HEK293 (cell line): ENCODE data around the gene ACOT2.

ENCODE experiments used
- ATF2 ChIP-seq: fragments of 450-650 bp; formaldehyde crosslinking; IDR thresholded peaks from 2 replicates; pipeline ENCODE4 v1.5.1; 2016; ENCODE audit warnings: missing biosample characterization, missing genetic modification characterization, low read depth
- HOXC10 ChIP-seq: sonication (generic); formaldehyde crosslinking; IDR thresholded peaks from 2 replicates; pipeline ENCODE4 v1.8.1; 2023; ENCODE audit warnings: mild to moderate bottlenecking, missing genetic modification reagents
- RBAK ChIP-seq: fragments of 450-650 bp; formaldehyde crosslinking; IDR thresholded peaks from 2 replicates; pipeline ENCODE4 v1.5.1; 2016; ENCODE audit warnings: missing biosample characterization, missing genetic modification characterization
- REST ChIP-seq: fragments of 450-650 bp; formaldehyde crosslinking; IDR thresholded peaks from 2 replicates; pipeline ENCODE4 v1.5.1; 2016; ENCODE audit warnings: missing biosample characterization, missing genetic modification characterization
- SCRT2 ChIP-seq: fragments of 450-650 bp; formaldehyde crosslinking; IDR thresholded peaks from 2 replicates; pipeline ENCODE4 v1.5.1; 2016; ENCODE audit warnings: missing biosample characterization, missing genetic modification characterization
- SP2 ChIP-seq: fragments of 450-650 bp; formaldehyde crosslinking; IDR thresholded peaks from 2 replicates; pipeline ENCODE4 v1.5.1; 2016; ENCODE audit warnings: missing biosample characterization, missing genetic modification characterization
- SP3 ChIP-seq: fragments of 450-650 bp; formaldehyde crosslinking; IDR thresholded peaks from 2 replicates; pipeline ENCODE4 v1.5.1; 2016; ENCODE audit warnings: missing biosample characterization, missing genetic modification characterization
- TRIM28 ChIP-seq: IDR thresholded peaks from 2 replicates; pipeline ENCODE4 v1.6.1; 2011; ENCODE audit warnings: low read length, control low read depth, borderline replicate concordance
- WT1 ChIP-seq: fragments of 450-650 bp; formaldehyde crosslinking; IDR thresholded peaks from 2 replicates; pipeline ENCODE4 v1.5.1; 2016; ENCODE audit warnings: missing biosample characterization, missing genetic modification characterization
- ZBTB7A ChIP-seq: fragments of 450-650 bp; formaldehyde crosslinking; IDR thresholded peaks from 2 replicates; pipeline ENCODE4 v1.5.1; 2016; ENCODE audit warnings: low read depth, missing biosample characterization, missing genetic modification characterization
- ZBTB8A ChIP-seq: fragments of 450-650 bp; formaldehyde crosslinking; IDR thresholded peaks from 2 replicates; pipeline ENCODE4 v1.5.1; 2016; ENCODE audit warnings: missing biosample characterization, missing genetic modification characterization
- ZFP37 ChIP-seq: fragments of 450-650 bp; formaldehyde crosslinking; IDR thresholded peaks from 2 replicates; pipeline ENCODE4 v1.5.1; 2016; ENCODE audit warnings: missing biosample characterization, missing genetic modification characterization
- ZNF169 ChIP-seq: fragments of 450-650 bp; formaldehyde crosslinking; IDR thresholded peaks from 2 replicates; pipeline ENCODE4 v1.5.1; 2016; ENCODE audit warnings: missing biosample characterization, missing genetic modification characterization
- ZNF19 ChIP-seq: fragments of 450-650 bp; formaldehyde crosslinking; IDR thresholded peaks from 2 replicates; pipeline ENCODE4; 2016; ENCODE audit warnings: missing biosample characterization, missing genetic modification characterization, low read depth
- ZNF202 ChIP-seq: fragments of 450-650 bp; formaldehyde crosslinking; IDR thresholded peaks from 2 replicates; pipeline ENCODE4 v1.5.1; 2016; ENCODE audit warnings: missing biosample characterization, missing genetic modification characterization, borderline replicate concordance
- ZNF280D ChIP-seq: fragments of 450-650 bp; formaldehyde crosslinking; IDR thresholded peaks from 2 replicates; pipeline ENCODE4 v1.5.1; 2016; ENCODE audit warnings: missing biosample characterization, missing genetic modification characterization
- ZNF292 ChIP-seq: fragments of 450-650 bp; formaldehyde crosslinking; IDR thresholded peaks from 2 replicates; pipeline ENCODE4 v1.5.1; 2016; ENCODE audit warnings: low read depth, missing biosample characterization, missing genetic modification characterization, borderline replicate concordance
- ZNF302 ChIP-seq: fragments of 450-650 bp; formaldehyde crosslinking; IDR thresholded peaks from 2 replicates; pipeline ENCODE4 v1.5.1; 2016; ENCODE audit warnings: missing biosample characterization, missing genetic modification characterization, low read depth
- ZNF324 ChIP-seq: fragments of 450-650 bp; formaldehyde crosslinking; IDR thresholded peaks from 2 replicates; pipeline ENCODE4 v1.5.1; 2016; ENCODE audit warnings: missing biosample characterization, missing genetic modification characterization
- ZNF433 ChIP-seq: fragments of 450-650 bp; formaldehyde crosslinking; IDR thresholded peaks from 2 replicates; pipeline ENCODE4 v1.5.1; 2016; ENCODE audit warnings: missing biosample characterization, missing genetic modification characterization, low read depth
- ZNF514 ChIP-seq: fragments of 450-650 bp; formaldehyde crosslinking; IDR thresholded peaks from 2 replicates; pipeline ENCODE4 v1.5.1; 2016; ENCODE audit warnings: missing biosample characterization, missing genetic modification characterization
- ZNF549 ChIP-seq: fragments of 450-650 bp; IDR thresholded peaks from 2 replicates; pipeline ENCODE4 v1.5.1; 2018; ENCODE audit warnings: missing biosample characterization, missing genetic modification characterization, mild to moderate bottlenecking, inconsistent platforms, moderate library complexity
- ZNF560 ChIP-seq: fragments of 450-650 bp; formaldehyde crosslinking; IDR thresholded peaks from 2 replicates; pipeline ENCODE4 v1.5.1; 2017; ENCODE audit warnings: missing biosample characterization, missing genetic modification characterization, borderline replicate concordance
- ZNF596 ChIP-seq: fragments of 450-650 bp; IDR thresholded peaks from 2 replicates; pipeline ENCODE4 v1.5.0; 2018; ENCODE audit warnings: missing biosample characterization, mild to moderate bottlenecking, missing genetic modification characterization, moderate library complexity
- ZNF658 ChIP-seq: fragments of 450-650 bp; formaldehyde crosslinking; IDR thresholded peaks from 2 replicates; pipeline ENCODE4; 2016; ENCODE audit warnings: missing biosample characterization, missing genetic modification characterization
- ZNF677 ChIP-seq: fragments of 450-650 bp; IDR thresholded peaks from 2 replicates; pipeline ENCODE4 v1.5.0; 2018; ENCODE audit warnings: missing biosample characterization, mild to moderate bottlenecking, missing genetic modification characterization, moderate library complexity
- ZNF776 ChIP-seq: fragments of 450-650 bp; formaldehyde crosslinking; IDR thresholded peaks from 2 replicates; pipeline ENCODE4 v1.5.0; 2017; ENCODE audit warnings: missing biosample characterization, missing genetic modification characterization, borderline replicate concordance
- ZNF777 ChIP-seq: fragments of 450-650 bp; formaldehyde crosslinking; IDR thresholded peaks from 2 replicates; pipeline ENCODE4 v1.5.1; 2017; ENCODE audit warnings: missing biosample characterization, missing genetic modification characterization, borderline replicate concordance
- ZSCAN23 ChIP-seq: fragments of 450-650 bp; formaldehyde crosslinking; IDR thresholded peaks from 2 replicates; pipeline ENCODE4 v1.5.1; 2016; ENCODE audit warnings: missing biosample characterization, missing genetic modification characterization
- TF ChIP-seq, protein P1 (sequence below): fragments of 450-650 bp; formaldehyde crosslinking; IDR thresholded peaks from 2 replicates; pipeline ENCODE4 v1.5.1; 2016; ENCODE audit warnings: missing biosample characterization, missing genetic modification characterization
- TF ChIP-seq, protein P2 (sequence below): fragments of 450-650 bp; formaldehyde crosslinking; IDR thresholded peaks from 2 replicates; pipeline ENCODE4 v1.5.1; 2016; ENCODE audit warnings: missing biosample characterization, missing genetic modification characterization

ACOT2 gene

DNA sequence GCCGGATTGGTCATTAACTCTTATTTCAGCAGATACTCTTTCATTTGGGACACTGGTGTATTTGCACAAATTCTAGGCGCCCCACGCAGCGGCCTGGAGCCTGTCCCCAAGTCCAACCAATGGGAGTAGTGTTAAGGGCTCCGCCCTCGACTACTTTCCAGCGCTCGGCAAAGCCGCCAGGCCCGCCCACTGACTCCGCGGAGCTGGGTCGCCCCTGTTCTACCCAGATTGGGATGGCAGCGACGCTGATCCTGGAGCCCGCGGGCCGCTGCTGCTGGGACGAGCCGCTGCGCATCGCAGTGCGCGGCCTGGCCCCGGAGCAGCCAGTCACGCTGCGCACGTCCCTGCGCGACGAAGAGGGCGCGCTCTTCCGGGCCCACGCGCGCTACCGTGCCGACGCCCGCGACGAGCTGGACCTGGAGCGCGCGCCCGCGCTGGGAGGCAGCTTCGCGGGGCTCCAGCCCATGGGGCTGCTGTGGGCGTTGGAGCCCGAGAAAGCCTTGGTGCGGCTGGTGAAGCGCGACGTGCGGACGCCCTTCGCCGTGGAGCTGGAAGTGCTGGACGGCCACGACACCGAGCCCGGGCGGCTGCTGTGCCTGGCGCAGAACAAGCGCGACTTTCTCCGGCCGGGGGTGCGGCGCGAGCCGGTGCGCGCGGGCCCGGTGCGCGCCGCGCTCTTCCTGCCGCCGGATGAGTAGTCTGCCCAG is 43.5 kb downstream of the ACOT2 start, which contains the start of gene ACOT6 (continued):
- TF ChIP-seq ZNF280D (no peak), ZNF596 (tag by site-specific recombination) (no peak), ZNF302 (no peak), ZNF19 (tag by site-specific recombination) (no peak), HOXC10 (CRISPR knock-in tag) (no peak), ZBTB7A (tag by site-specific recombination) (no peak), ZNF514 (tag by site-specific recombination) (no peak), ZSCAN23 (tag by site-specific recombination) (no peak), ATF2 (no peak), WT1 (tag by site-specific recombination) (no peak), ZNF776 (no peak), ZNF169 (no peak), ZBTB8A (tag by site-specific recombination) (peak; percentile 83), ZFP37 (tag by site-specific recombination) (no peak), SCRT2 (tag by site-specific recombination) (no peak), ZNF324 (tag by site-specific recombination) (no peak), ZNF677 (tag by site-specific recombination) (no peak), ZNF292 (tag by site-specific recombination) (no peak), ZNF777 (tag by site-specific recombination) (no peak), ZNF433 (tag by site-specific recombination) (no peak), SP3 (tag by site-specific recombination) (0 out of 2 replicates have a peak, but pooled peaks have one; percentile 17), ZNF202 (tag by site-specific recombination) (no peak), SP2 (peak; percentile 52), RBAK (tag by site-specific recombination) (no peak), ZNF549 (tag by site-specific recombination) (no peak), TRIM28 (no peak), ZNF658 (tag by site-specific recombination) (no peak), REST (tag by site-specific recombination) (no peak), ZNF560 (tag by site-specific recombination) (no peak)
- TF ChIP-seq, protein P1, sequence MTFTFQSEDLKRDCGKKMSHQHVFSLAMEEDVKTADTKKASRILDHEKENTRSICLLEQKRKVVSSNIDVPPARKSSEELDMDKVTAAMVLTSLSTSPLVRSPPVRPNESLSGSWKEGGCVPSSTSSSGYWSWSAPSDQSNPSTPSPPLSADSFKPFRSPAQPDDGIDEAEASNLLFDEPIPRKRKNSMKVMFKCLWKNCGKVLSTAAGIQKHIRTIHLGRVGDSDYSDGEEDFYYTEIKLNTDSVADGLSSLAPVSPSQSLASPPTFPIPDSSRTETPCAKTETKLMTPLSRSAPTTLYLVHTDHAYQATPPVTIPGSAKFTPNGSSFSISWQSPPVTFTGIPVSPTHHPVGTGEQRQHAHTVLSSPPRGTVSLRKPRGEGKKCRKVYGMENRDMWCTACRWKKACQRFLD = no peak
- TF ChIP-seq, protein P2, sequence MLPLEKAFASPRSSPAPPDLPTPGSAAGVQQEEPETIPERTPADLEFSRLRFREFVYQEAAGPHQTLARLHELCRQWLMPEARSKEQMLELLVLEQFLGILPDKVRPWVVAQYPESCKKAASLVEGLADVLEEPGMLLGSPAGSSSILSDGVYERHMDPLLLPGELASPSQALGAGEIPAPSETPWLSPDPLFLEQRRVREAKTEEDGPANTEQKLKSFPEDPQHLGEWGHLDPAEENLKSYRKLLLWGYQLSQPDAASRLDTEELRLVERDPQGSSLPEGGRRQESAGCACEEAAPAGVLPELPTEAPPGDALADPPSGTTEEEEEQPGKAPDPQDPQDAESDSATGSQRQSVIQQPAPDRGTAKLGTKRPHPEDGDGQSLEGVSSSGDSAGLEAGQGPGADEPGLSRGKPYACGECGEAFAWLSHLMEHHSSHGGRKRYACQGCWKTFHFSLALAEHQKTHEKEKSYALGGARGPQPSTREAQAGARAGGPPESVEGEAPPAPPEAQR = no peak
